RKO (cell line): ENCODE results near the gene KIRREL3.

Experiments used
- DNase-seq: peaks from one replicate; pipeline ENCODE4 v3.0.0-alpha.2; 2016; ENCODE audit warnings: low spot score

The KIRREL3 gene

GRCh38 chr11:126507646-126508045 is 492.9 kb downstream of the KIRREL3 start:
- no peak for DNase-seq

- no peak for DNase-seq
These were observed 493.8 kb downstream of the KIRREL3 start for GRCh38 chr11:126506789-126507188.

DNA sequence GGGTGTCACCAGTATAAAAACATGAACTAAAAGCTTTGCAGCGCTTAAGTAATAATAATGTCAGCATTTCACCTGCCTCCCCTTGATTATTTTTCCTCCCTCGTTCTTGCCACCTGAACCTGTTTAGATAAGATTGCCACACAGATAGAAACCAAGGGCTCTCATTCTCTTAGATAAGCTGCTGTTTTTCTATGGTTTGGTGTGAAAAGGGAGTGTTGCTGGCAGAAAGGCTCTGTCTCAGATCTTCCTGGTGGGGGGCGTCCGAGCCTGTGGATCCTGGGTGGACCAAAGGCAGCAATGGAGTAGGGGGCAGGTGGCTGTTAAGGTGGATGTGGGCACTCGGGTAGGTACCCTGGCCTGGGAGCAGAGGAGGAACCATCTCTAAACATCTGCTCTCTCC is 497.6 kb downstream of the KIRREL3 start:
- DNase-seq: no peak

DNA sequence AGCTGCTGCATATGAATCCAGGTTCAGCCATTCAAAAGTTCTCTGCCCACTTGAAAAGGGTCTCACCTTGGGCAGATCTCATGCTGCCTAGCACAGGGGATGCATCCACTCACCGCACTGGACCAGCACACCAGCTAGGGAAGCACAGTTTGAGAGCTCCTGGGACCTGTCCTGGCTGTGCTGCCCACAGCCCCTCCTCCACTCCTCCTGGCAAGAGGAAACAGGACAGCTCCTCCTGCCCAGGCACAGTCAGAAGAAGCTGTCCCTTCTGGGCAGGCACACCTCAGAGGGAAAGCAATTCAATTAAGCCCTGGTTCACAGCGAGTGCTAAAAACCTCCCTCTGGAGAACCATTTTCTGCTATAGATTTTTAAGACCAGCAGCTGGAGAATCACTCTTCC is 498.4 kb downstream of the KIRREL3 start:
- no peak for DNase-seq

- no peak for DNase-seq
These were observed 498.9 kb downstream of the KIRREL3 start for GRCh38 chr11:126501641-126502040.

GRCh38 chr11:126500981-126501380 is 499.6 kb downstream of the KIRREL3 start:
- no peak for DNase-seq

- no peak for DNase-seq
These were observed 501.3 kb downstream of the KIRREL3 start for GRCh38 chr11:126499131-126499752.

DNA sequence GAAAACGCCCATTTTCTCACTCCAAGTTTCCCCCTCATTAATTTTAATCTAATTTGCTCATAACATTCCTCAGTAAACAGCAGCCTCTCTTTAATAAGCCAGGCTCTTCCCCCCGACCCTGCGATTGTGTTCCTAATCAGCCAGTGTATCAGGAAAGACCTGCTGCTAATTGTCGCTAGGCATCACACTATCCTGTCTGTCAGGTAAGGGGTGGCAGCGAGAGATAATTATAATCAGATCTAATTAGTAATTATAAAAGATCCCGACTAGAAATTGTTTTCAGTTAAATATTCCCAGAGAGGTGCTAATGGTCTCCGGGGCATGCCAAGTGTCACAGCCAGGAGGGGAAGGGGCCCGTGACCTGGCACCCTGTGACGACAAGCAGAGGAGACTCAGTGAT is 502.3 kb downstream of the KIRREL3 start:
- no peak for DNase-seq

DNA sequence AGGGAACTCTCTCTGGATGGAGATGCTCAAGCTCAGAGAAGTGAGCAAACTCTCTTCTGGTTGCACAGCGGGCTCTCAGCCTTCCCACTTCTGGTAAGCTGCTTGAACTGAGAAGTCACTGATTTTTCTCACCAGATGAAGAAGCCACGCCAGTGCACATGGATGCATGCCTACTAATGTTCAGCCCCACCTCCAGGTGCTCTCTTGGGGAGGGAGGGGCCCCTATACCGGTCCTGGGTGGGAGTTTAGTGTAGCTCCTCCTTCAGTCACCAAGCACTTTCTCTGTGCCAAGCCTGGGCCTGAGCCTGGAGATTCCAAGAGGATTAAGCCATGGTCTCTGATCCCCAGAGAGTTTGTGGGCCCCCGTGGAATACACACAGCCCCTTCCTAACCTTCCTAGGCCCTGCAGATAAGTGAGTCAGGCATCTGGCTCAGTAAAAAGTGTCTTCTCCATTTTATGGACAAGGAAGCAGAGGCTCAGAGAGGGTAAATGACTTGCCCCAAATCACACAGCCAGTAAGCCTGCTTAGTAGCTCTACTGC is 502.9 kb downstream of the KIRREL3 start:
- no peak for DNase-seq

DNA sequence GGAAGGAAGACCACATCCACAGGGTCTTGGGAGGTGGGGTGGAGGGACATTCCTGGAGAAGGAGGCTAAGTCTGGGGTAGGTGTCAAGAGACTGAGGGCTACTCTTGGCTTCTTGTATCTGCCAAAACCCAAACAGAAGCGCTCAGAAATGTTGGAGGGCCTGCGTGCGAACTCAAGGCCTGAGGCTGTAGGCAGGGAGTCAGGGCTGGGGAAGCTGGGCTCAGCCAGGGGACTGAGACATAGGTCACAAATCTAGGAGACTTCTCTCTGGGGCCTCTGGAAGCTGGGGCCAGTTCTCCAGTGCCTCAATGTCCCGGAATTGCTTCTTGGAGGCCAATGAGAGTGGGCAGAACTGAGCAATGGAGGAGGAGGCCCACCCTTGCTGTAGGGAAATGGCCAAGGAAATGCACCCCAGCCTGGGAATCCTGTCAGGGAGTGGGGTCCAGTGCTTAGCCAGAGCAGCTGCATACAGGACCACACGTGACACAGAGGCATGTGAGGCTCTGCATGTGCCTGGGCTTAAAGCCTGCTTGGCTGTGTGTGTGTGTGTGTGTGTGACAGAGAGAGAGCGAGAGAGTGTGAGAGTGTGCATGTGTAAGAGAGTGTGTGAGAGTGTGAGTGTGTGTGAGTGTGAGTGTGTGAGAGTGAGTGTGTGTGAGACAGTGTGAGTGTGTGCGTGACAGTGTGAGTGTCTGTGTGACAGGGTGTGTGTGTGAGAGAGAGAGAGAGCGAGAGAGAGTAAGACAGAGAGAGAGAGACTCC is 503.8 kb downstream of the KIRREL3 start:
- no peak for DNase-seq

DNA sequence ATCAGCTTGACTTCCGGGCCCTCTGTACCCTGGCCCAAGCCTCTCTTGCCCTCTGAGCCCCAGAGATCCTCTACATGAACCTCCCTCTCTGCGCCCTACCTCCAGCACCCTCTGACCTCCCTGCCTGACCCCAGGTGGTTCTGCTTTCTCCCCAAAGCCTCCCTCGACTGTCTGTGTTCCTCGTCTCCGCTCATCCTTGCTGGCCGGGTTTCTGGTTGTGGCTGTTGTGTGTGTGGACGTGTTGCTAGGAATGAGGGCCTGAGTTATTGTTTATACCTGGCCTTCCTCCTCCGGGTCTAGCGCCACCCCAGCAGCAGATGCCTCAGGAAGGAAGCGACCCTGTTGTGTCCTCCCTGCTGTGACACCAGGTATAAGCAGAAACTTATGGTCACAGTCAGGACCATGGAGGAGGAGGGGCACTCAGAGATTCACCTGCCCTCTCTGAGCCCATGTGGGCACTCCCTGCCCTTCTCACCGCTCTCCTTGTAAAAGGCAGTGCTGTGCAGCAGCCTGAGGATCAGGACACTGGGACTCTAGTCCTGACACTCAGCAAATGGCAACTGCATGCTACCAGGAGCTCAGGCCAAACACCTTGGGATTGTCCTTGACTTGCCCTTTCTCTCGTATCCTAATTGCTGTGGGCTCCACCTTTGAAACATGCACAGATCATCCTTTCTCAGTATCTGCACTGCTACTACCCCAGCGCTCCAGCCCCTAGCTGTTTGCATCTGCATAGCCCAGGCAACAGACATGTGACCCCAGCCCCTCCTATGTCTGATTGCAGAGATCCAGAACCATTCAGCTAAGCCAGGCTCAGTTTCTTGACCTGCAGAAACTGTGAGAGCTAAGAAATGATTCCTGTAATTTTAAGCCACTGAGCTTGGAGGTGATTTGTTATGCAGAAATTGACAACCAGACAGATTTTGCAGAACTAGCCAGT is 505.0 kb downstream of the KIRREL3 start:
- DNase-seq: no peak

GRCh38 chr11:126494831-126495230 is 505.7 kb downstream of the KIRREL3 start:
- no peak for DNase-seq

- DNase-seq: no peak
These were observed 508.1 kb downstream of the KIRREL3 start for GRCh38 chr11:126492331-126493082.

DNA sequence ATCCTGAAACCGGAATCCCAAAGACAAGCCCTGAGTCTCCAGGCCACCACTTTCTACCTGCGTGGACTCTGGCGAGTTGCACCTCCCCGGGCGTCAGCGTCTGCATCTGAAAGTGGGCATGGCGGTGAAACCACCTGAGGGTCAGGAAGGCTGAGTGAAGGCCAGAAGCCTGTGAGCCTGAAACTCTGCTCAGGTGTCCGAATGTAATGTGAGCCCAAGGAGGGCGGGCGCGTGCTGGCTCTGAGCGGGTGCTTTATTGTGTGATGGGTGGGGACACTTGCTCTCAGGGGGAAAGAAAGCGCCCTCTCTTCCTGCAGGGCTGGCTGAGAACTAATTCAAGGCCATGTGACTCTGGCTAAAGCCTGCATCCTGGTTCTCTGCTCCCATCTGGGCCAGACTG is 509.5 kb downstream of the KIRREL3 start:
- no peak for DNase-seq

DNA sequence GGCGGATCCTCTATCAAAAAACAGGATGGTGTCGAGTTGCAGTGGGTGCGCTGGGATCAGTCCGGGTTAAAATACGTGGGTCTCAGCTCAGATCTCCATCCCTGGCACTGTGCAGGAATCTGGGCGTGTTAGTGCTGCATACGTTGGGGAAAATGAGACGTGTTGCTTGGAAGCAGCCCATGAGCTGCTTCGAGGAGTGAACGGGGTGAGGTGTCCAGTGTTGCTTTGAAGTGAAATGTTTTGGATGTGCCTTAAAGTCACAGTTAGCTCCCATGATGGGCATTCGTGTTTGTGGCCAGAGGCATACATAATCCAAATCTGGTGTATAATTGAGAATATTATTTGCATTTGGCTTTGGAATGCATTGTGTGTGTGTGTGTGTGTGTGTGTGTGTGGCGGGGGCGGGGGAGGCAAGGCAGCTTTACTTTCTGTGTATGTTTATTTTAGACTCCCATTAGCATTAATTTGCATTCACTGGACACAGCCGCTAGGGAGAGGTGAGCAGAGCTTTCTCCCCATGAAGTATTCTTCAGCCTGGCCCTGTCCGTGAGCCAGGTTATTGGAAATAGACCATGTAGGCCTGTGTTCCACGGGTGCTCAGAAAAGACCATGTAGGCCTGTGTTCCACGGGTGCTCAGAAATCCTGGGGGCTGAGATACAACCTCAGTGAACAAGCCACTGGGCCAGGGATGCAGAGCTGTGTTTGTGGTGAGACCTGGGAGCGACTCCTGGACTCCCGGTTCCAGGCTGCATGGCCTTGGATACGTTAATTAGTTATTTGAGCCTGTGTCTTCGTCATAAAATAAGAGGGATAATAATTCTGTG is 510.5 kb downstream of the KIRREL3 start:
- no peak for DNase-seq

GRCh38 chr11:126488591-126489370 is 511.8 kb downstream of the KIRREL3 start:
- DNase-seq: no peak

- DNase-seq: no peak
These were observed 512.9 kb downstream of the KIRREL3 start for GRCh38 chr11:126487711-126488110.

GRCh38 chr11:126485986-126486635 is 514.5 kb downstream of the KIRREL3 start:
- no peak for DNase-seq

DNA sequence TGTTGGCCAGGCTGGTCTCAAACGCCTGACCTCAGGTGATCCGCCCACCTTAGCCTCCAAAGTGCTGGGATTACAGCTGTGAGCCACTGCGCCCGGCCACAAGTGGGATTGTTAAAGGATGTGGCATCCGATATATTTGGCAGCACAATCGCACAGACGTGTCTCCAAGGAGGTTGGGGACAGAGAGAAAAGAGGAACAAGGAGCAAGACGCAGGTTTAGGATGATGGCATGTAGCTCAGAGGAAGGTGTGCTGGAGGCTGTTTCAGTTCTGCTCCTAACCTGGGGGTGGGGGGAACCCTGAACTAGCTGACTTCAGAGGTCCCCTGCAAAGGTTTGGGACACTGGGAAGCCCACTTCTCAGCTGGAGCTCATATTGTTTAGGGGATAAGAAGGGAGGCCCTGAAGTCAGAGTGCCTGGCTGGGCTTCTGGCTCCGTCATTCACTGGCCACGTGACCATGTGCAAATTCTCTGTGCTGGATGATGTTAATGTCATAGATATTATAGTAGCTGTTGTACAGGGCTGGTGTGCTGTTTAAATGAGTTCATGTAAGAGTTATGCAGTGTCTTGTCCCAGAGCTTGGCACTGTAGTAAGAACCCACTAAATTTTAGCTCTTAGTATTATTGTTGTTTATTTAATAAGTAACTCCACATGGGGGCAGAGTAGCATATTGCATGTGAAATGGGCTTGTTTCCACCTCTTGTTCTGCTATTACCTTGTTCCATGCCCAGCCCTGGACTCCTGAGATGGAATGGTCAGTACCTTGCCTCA is 515.4 kb downstream of the KIRREL3 start:
- DNase-seq: no peak
